H1 (cell line): ENCODE measurements around the gene KRT80.

ENCODE experiments used
- CHD1 ChIP-seq: IDR thresholded peaks from 2 replicates; pipeline ENCODE4 v1.6.1; 2012; ENCODE audit warnings: low read depth, low read length, improper control_type of control experiment
- CHD2 ChIP-seq: IDR thresholded peaks from 2 replicates; pipeline ENCODE4 v1.6.1; 2012; ENCODE audit warnings: low read length, improper control_type of control experiment
- CTCF ChIP-seq, 3 experiments: IDR thresholded peaks; 1 replicate in 2 of 3; 2 replicates in 1 of 3; pipeline versions ENCODE4 v1.5.1 to v1.6.1; 2011; ENCODE audit warnings: low read length in 3 of 3, mild to moderate bottlenecking in 3 of 3, inconsistent platforms in 2 of 3, low read depth in 1 of 3, moderate library complexity in 1 of 3; ENCODE audit not compliant: insufficient read depth in 1 of 3; ENCODE audit errors: control extremely low read depth in 1 of 3
- KDM1A ChIP-seq: fragments of 200-600, 300-600 bp; sonication (generic); IDR thresholded peaks from 2 replicates; pipeline ENCODE4 v1.7.1; 2016; ENCODE audit warnings: mild to moderate bottlenecking, low read length, borderline replicate concordance
- POLR2A ChIP-seq, 2 experiments: IDR thresholded peaks; 1 replicate in 1 of 2; 2 replicates in 1 of 2; pipeline ENCODE4 v1.6.1; 2011; ENCODE audit warnings: low read depth in 2 of 2, low read length in 2 of 2, mild to moderate bottlenecking in 2 of 2; ENCODE audit errors: control extremely low read depth in 1 of 2
- POLR2AphosphoS5 ChIP-seq: IDR thresholded peaks from 2 replicates; pipeline ENCODE4 v1.6.1; 2011; ENCODE audit warnings: low read depth, low read length
- RBBP5 ChIP-seq: IDR thresholded peaks from 2 replicates; pipeline ENCODE4 v1.7.1; 2012; ENCODE audit warnings: low read depth, mild to moderate bottlenecking, inconsistent platforms, low read length, moderate library complexity, borderline replicate concordance
- RXRA ChIP-seq: IDR thresholded peaks from 2 replicates; pipeline ENCODE4 v1.6.1; 2011; ENCODE audit warnings: low read depth, mild to moderate bottlenecking, low read length, moderate library complexity; ENCODE audit not compliant: insufficient read depth
- SIN3A ChIP-seq, 2 experiments: IDR thresholded peaks in 1 of 2; conservative IDR thresholded peaks in 1 of 2; 2 replicates each; pipeline ENCODE4 v1.6.1; 2011 to 2012; ENCODE audit warnings: low read length in 2 of 2, improper control_type of control experiment in 1 of 2, low read depth in 1 of 2, mild to moderate bottlenecking in 1 of 2
- SUZ12 ChIP-seq: fragments of 200-600 bp; sonication (generic); IDR thresholded peaks from 2 replicates; pipeline ENCODE4 v1.6.1; 2012; ENCODE audit warnings: mild to moderate bottlenecking, inconsistent platforms, low read length, moderate library complexity, mixed read lengths
- YY1 ChIP-seq: IDR thresholded peaks from 2 replicates; pipeline ENCODE4 v1.6.1; 2011; ENCODE audit warnings: low read depth, mild to moderate bottlenecking, low read length
- TF ChIP-seq, protein P1 (sequence below): IDR thresholded peaks from 2 replicates; pipeline ENCODE4 v1.6.1; 2011; ENCODE audit warnings: low read depth, mild to moderate bottlenecking, low read length; ENCODE audit not compliant: insufficient read depth
- TF ChIP-seq, protein P2 (sequence below): IDR thresholded peaks from 2 replicates; pipeline ENCODE4 v1.6.1; 2012; ENCODE audit warnings: inconsistent platforms

DNA sequence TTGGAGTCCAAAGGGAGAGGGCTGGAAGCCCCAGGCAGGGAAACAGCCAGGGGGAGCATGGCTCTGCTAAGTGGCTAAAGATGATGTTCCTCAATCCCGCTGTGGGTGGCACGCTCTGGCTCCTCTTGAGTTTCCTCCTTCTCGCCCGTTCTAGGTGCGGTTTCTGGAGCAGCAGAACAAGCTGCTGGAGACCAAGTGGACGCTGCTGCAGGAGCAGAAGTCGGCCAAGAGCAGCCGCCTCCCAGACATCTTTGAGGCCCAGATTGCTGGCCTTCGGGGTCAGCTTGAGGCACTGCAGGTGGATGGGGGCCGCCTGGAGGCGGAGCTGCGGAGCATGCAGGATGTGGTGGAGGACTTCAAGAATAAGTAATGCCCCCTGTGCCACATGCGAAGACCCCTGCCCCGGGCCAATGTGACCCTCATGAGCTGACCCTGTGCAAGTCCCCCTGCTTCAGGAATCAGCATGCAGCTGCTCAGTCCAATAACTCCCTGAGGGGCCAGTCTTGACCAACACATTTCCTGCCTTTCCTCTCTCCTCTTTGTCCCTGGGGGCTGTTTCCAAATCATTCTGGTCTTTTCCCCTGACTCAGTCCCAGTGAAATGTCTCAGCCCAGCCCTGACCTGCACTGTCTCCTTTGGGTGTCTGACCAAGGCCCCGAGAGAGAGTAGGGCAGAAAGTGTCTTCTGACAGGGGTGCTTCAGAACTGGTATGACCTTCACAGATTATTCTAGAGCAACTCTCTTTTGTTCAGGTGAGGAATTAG lies 43.4 kb upstream of the KRT80 start:
- TF ChIP-seq CTCF (IDR thresholded peaks at IDR 0.05; ENCODE audit: control extremely low read depth in 1 of 3, insufficient read depth in 1 of 3, low read depth in 1 of 3, low read length in 3 of 3) (no peak), POLR2A (IDR thresholded peaks at IDR 0.05; ENCODE audit: control extremely low read depth in 1 of 2, low read depth in 2 of 2, low read length in 2 of 2) (no peak), POLR2AphosphoS5 (no peak), CHD1 (no peak), YY1 (no peak), RBBP5 (no peak), KDM1A (no peak), SUZ12 (no peak), RXRA (no peak), CHD2 (no peak), SIN3A (conservative IDR thresholded peaks at IDR 0.05 in 1 of 2, IDR thresholded peaks at IDR 0.05 in 1 of 2; ENCODE audit: low read depth in 1 of 2, low read length in 2 of 2) (no peak)
- TF ChIP-seq, protein P1, sequence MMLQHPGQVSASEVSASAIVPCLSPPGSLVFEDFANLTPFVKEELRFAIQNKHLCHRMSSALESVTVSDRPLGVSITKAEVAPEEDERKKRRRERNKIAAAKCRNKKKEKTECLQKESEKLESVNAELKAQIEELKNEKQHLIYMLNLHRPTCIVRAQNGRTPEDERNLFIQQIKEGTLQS, result no peak
- TF ChIP-seq, protein P2, sequence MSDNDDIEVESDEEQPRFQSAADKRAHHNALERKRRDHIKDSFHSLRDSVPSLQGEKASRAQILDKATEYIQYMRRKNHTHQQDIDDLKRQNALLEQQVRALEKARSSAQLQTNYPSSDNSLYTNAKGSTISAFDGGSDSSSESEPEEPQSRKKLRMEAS, result no peak
